Loucy (cell line): ENCODE data around the gene ATP1B2.

Experiments
- H2AFZ ChIP-seq: fragments of 200-600 bp; sonication (generic); 2 replicates; pipeline ENCODE4 v1.6.0; 2016; ENCODE audit warnings: antibody characterized with exemption, mild to moderate bottlenecking, low read length, moderate library complexity
- H3F3A ChIP-seq: fragments of 200-600 bp; 2 replicates; pipeline ENCODE4 v1.6.0; 2016; ENCODE audit warnings: antibody characterized with exemption, low read depth, mild to moderate bottlenecking
- H3K27me3 ChIP-seq: fragments of 200-600 bp; sonication (generic); 2 replicates; pipeline ENCODE4 v1.6.1; 2014; ENCODE audit warnings: low read length, mild to moderate bottlenecking; ENCODE audit not compliant: insufficient read depth, poor library complexity, severe bottlenecking
- H3K36me3 ChIP-seq: fragments of 200-600 bp; sonication (generic); 2 replicates; pipeline ENCODE4 v1.6.1; 2016; ENCODE audit warnings: low read length; ENCODE audit not compliant: insufficient read depth
- H3K4me1 ChIP-seq: fragments of 200-600 bp; sonication (generic); 2 replicates; pipeline ENCODE4 v1.5.1; 2014; ENCODE audit warnings: low read length, mild to moderate bottlenecking; ENCODE audit not compliant: insufficient read depth, poor library complexity, severe bottlenecking
- H3K4me2 ChIP-seq: fragments of 200-600 bp; sonication (generic); 2 replicates; pipeline ENCODE4 v1.6.0; 2014; ENCODE audit warnings: antibody characterized with exemption, low read length, low read depth, mild to moderate bottlenecking; ENCODE audit not compliant: poor library complexity, severe bottlenecking
- H3K4me3 ChIP-seq: fragments of 200-600 bp; sonication (generic); 2 replicates; pipeline ENCODE4 v1.5.1; 2014; ENCODE audit warnings: low read length, mild to moderate bottlenecking, mixed read lengths; ENCODE audit not compliant: poor library complexity, severe bottlenecking
- H3K79me2 ChIP-seq: fragments of 200-600 bp; sonication (generic); 2 replicates; pipeline ENCODE4 v1.6.1; 2014; ENCODE audit warnings: low read length; ENCODE audit not compliant: insufficient read depth
- H3K9ac ChIP-seq: fragments of 200-600 bp; sonication (generic); 2 replicates; pipeline ENCODE4 v1.6.0; 2014; ENCODE audit warnings: mild to moderate bottlenecking, low read depth, low read length, moderate library complexity; ENCODE audit not compliant: poor library complexity, severe bottlenecking
- H3K9me2 ChIP-seq: fragments of 200-600 bp; sonication (generic); replicated peaks from 2 replicates; pipeline ENCODE4 v1.6.1; 2016; ENCODE audit warnings: low read depth, low read length, mixed read lengths
- H3K9me3 ChIP-seq: fragments of 200-600 bp; sonication (generic); 2 replicates; pipeline ENCODE4 v1.6.1; 2014; ENCODE audit warnings: mild to moderate bottlenecking, antibody characterized with exemption, low read length, low read depth; ENCODE audit not compliant: insufficient read depth
- H4K20me1 ChIP-seq: fragments of 200-600 bp; sonication (generic); 2 replicates; pipeline ENCODE4 v1.6.0; 2014; ENCODE audit warnings: antibody characterized with exemption, low read length, mild to moderate bottlenecking; ENCODE audit not compliant: insufficient read depth, poor library complexity, severe bottlenecking
- CTCF ChIP-seq: fragments of 200-600 bp; sonication (generic); conservative IDR thresholded peaks from 2 replicates; pipeline ENCODE4 v1.5.1; 2014; ENCODE audit warnings: mild to moderate bottlenecking, antibody characterized with exemption, low read length
- EZH2phosphoT487 ChIP-seq: fragments of 200-600 bp; IDR thresholded peaks from 2 replicates; pipeline ENCODE4 v1.6.1; 2018; ENCODE audit warnings: antibody characterized with exemption, mild to moderate bottlenecking, moderate library complexity, borderline replicate concordance

Gene ATP1B2

DNA sequence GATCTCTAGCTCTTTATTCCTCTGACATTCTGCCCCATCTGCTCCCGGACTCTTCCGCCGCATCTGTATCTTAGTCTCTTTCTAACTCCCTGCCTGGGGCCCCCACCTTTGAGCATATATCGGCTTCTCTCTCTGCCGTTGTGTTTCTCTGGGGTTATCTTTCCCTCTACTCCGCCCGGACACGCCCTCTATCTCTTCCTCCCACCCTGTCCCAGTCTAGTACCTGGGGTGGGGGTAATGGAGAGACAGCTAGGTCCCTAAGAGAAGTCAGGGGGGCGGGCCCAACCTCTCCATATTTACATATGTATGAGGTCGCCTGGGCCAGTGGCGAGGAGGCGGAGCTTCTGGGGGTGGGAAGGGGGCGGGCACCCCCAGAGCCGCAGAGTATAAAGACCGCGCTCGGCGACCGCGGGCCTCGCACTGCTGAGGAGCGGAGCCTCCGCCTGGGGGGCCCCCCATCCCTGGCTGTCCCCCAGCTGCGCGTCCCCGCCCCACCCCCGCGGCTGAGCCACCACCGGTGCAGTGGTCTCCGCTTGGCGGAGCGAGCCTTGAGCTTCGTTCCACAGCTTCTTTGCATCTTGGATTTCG lies at the start of gene ATP1B2:
Gene ATP1B2 (plus strand): TSS at position 418 of the 588 bp plus-strand sequence. CDS start 593 bp downstream, outside the sequence.
- H3K9ac ChIP-seq, result no peak within 1 kb of the TSS
- no peaks in the 10 kb centered on the region for H3K79me2 ChIP-seq
- H3K4me2 ChIP-seq, result peak within 1 kb of the TSS; percentile 61
- H2AFZ ChIP-seq, result peak within 1 kb of the TSS; percentile 17; the same call in 1 of the 2 replicates
- no peaks in the 10 kb centered on the region for H3K9me2 ChIP-seq
- no peaks in the 10 kb centered on the region for H3K27me3 ChIP-seq
- H4K20me1 ChIP-seq, result no peaks in the 10 kb centered on the region
- TF ChIP-seq CTCF (no peak), EZH2phosphoT487 (no peak)
- no peaks in the 10 kb centered on the region for H3K4me1 ChIP-seq
- H3K4me3 ChIP-seq, result peak within 1 kb of the TSS; percentile 57
- H3K9me3 ChIP-seq, result no peaks in the 10 kb centered on the region
- no peaks in the 10 kb centered on the region for H3K36me3 ChIP-seq
- no peaks in the 10 kb centered on the region for H3F3A ChIP-seq

- Histone ChIP-seq H3K27me3 (no peaks in the 10 kb centered on the region), H3K4me1 (peaks cover 22% of the 10 kb centered on the region), H4K20me1 (peaks cover 18% of the 10 kb centered on the region), H3K79me2 (peaks cover 26% of the 10 kb centered on the region), H3K4me2 (peak overlapping the region; percentile 1), H3K9me3 (no peaks in the 10 kb centered on the region), H3F3A (no peaks in the 10 kb centered on the region), H2AFZ (no peak overlapping the region), H3K9ac (no peak overlapping the region), H3K4me3 (no peak overlapping the region), H3K9me2 (no peaks in the 10 kb centered on the region), H3K36me3 (peaks cover 33% of the 10 kb centered on the region; the same call in 1 of the 2 replicates)
- TF ChIP-seq EZH2phosphoT487 (no peak), CTCF (no peak)
Measured at GRCh38 chr17:7606280-7606679, 44.4 kb upstream of the ATP1B2 start.

DNA sequence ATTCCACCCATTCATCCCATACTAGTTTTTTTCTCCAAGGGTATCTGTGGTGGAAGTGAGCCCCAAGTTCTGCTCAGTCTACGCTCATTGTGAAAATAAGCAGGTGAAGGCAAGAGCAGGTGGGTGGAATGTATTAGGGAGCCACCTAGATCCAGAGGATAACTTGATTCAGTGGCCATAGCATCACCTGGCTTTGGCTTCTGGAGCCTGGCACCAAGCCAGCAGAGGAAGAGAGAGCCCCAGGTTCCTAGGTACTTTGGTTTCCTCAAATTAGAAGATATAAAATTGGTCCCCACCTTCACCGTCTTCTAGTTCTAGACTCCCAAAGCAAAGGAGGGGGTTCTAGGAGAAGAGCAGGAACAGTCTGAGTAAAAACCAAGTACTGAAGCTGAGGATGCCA lies 40.1 kb upstream of the ATP1B2 start:
- H3K4me3 ChIP-seq, result peak overlapping the region; percentile 17

More for the DNA sequence above, 40.1 kb upstream of the ATP1B2 start:
- Histone ChIP-seq H3K36me3 (peaks cover 3% of the 10 kb centered on the region; the same call in 1 of the 2 replicates), H3F3A (no peaks in the 10 kb centered on the region), H3K9me3 (no peaks in the 10 kb centered on the region), H3K79me2 (peaks cover 57% of the 10 kb centered on the region), H3K4me1 (peaks cover 48% of the 10 kb centered on the region), H3K4me2 (peak overlapping the region; percentile 97), H3K27me3 (no peaks in the 10 kb centered on the region), H2AFZ (no peak overlapping the region), H4K20me1 (peaks cover 45% of the 10 kb centered on the region), H3K9ac (no peak overlapping the region), H3K9me2 (no peaks in the 10 kb centered on the region)
- TF ChIP-seq CTCF, result no peak
- TF ChIP-seq EZH2phosphoT487, result no peak
